HepG2 (cell line): ENCODE measurements around the gene NEURL2. TPM values are rescaled to one million over a fixed set of nuclear protein-coding genes. Genes with fewer than 3 reads are reported as not detected.
A peak's percentile ranks its signal among the peaks of the same experiment; 100 is the strongest.

Source experiments
- HNRNPL ChIP-seq: fragments of 200-400 bp; formaldehyde crosslinking; IDR thresholded peaks from 2 replicates; pipeline ENCODE4 v1.6.1; 2017; ENCODE audit warnings: mild to moderate bottlenecking, low read depth, low read length
- MIER3 ChIP-seq: IDR thresholded peaks from 2 replicates; pipeline ENCODE4 v1.6.1; 2016; ENCODE audit warnings: missing compliant biosample characterization, borderline replicate concordance
- RBFOX2 ChIP-seq: fragments of 200-400 bp; formaldehyde crosslinking; IDR thresholded peaks from 2 replicates; pipeline ENCODE4 v1.6.1; 2017; ENCODE audit warnings: low read depth, mild to moderate bottlenecking, low read length
- RBM39 ChIP-seq: fragments of 200-400 bp; formaldehyde crosslinking; IDR thresholded peaks from one replicate; pipeline ENCODE4 v1.6.1; 2018; ENCODE audit warnings: antibody characterized with exemption, mild to moderate bottlenecking, low read depth, low read length; ENCODE audit not compliant: poor library complexity, severe bottlenecking
- RELA ChIP-seq: sonication (generic); formaldehyde crosslinking; IDR thresholded peaks from 2 replicates; pipeline ENCODE4 v1.4.0; 2020; ENCODE audit warnings: missing genetic modification reagents
- SIN3A ChIP-seq: IDR thresholded peaks from 2 replicates; pipeline ENCODE4 v1.6.1; 2011; ENCODE audit warnings: low read depth, mild to moderate bottlenecking, control low read depth, low read length, borderline replicate concordance
- SNRNP70 ChIP-seq: fragments of 200-400 bp; formaldehyde crosslinking; IDR thresholded peaks from 2 replicates; pipeline ENCODE4 v1.6.1; 2017; ENCODE audit warnings: mild to moderate bottlenecking, low read depth, low read length, moderate library complexity
- STAG1 ChIP-seq: sonication (generic); formaldehyde crosslinking; IDR thresholded peaks from 2 replicates; pipeline ENCODE4 v1.4.0; 2020; ENCODE audit warnings: missing genetic modification reagents
- ZBTB25 ChIP-seq: IDR thresholded peaks from 2 replicates; pipeline ENCODE4 v1.6.1; 2018; ENCODE audit warnings: missing genetic modification reagents
- ZFAT ChIP-seq: sonication (generic); formaldehyde crosslinking; conservative IDR thresholded peaks from 2 replicates; pipeline ENCODE4 v1.8.1; 2023; ENCODE audit warnings: missing genetic modification reagents, inconsistent platforms
- ZNF510 ChIP-seq: sonication (generic); formaldehyde crosslinking; IDR thresholded peaks from 2 replicates; pipeline ENCODE4 v1.4.0; 2020; ENCODE audit warnings: low read depth, mild to moderate bottlenecking, missing genetic modification reagents
- ZNF768 ChIP-seq: sonication (generic); formaldehyde crosslinking; IDR thresholded peaks from 2 replicates; pipeline ENCODE4 v1.4.0; 2020; ENCODE audit warnings: missing genetic modification reagents
- polyA plus RNA-seq, 8 experiments: library from polyadenylated mRNA; depleted of rRNA in 3 of 8; stranded (reverse) in 7 of 8; unstranded in 1 of 8; fragments of >200 nt; fragmentation: Illumina TruSeq in 4 of 8; extraction: Trizol in 4 of 8; gene quantifications; 2 replicates each; pipeline versions ENCODE4 v1.2.1 to v1.2.3, GENCODE V29; 2011 to 2016; ENCODE audit warnings: low read depth in 4 of 8, missing spikeins in 1 of 8, mixed read lengths in 1 of 8; ENCODE audit not compliant: insufficient read depth in 1 of 8
- total RNA-seq, 5 experiments: library from RNA; depleted of rRNA; stranded (reverse); fragments of >200 nt; fragmentation: Illumina TruSeq; extraction: Trizol; gene quantifications; 2 replicates each; pipeline ENCODE4 v1.2.3, GENCODE V29; 2016; ENCODE audit warnings: low read depth in 1 of 5
- TF ChIP-seq, protein P1 (sequence below): sonication (generic); formaldehyde crosslinking; IDR thresholded peaks from 2 replicates; pipeline ENCODE4 v1.4.0; 2020; ENCODE audit warnings: mild to moderate bottlenecking, missing genetic modification reagents

NEURL2 gene
- total and polyA plus RNA-seq, 2 of the 13 experiments (the other 11 are each of a cell fraction or from before 2014, with no cell fraction given): 7.2 to 9.7 TPM

DNA sequence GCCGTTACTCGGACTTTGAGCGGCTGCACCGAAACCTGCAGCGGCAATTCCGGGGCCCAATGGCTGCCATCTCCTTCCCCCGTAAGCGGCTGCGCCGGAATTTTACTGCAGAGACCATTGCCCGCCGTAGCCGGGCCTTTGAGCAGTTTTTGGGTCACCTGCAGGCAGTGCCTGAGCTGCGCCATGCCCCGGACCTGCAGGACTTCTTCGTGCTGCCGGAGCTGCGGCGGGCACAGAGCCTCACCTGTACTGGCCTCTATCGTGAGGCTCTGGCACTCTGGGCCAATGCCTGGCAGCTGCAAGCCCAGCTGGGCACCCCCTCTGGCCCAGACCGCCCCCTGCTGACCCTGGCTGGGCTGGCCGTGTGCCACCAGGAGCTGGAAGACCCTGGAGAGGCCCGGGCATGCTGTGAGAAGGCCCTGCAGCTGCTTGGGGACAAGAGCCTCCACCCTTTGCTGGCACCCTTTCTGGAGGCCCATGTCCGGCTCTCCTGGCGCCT lies 50.3 kb downstream of the NEURL2 start (continued):
- TF ChIP-seq ZBTB25 (no peak), RBFOX2 (peak; percentile 63), SNRNP70 (no peak), ZNF768 (CRISPR knock-in tag) (peak; percentile 23; the same call in 1 of the 2 replicates), ZFAT (CRISPR knock-in tag) (no peak), STAG1 (CRISPR knock-in tag) (0 out of 2 replicates have a peak, but pooled peaks have one; percentile 6), ZNF510 (no peak), MIER3 (CRISPR knock-in tag) (no peak), RBM39 (no peak), HNRNPL (peak; percentile 65; the same call in 1 of the 2 replicates), SIN3A (no peak), RELA (CRISPR knock-in tag) (no peak)
- TF ChIP-seq, protein P1, sequence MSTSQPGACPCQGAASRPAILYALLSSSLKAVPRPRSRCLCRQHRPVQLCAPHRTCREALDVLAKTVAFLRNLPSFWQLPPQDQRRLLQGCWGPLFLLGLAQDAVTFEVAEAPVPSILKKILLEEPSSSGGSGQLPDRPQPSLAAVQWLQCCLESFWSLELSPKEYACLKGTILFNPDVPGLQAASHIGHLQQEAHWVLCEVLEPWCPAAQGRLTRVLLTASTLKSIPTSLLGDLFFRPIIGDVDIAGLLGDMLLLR (CRISPR knock-in tag): no peak

Other genes starting within 250 kb of the NEURL2 start
- gene WFDC11, start 221.0 kb downstream of the NEURL2 start, total RNA-seq (2016; rRNA removed; fragmentation: Illumina TruSeq; extraction: Trizol): not detected in 2 replicates
- not detected in 2 replicates for gene WFDC11, start 221.0 kb downstream of the NEURL2 start, polyA plus RNA-seq (2011; rRNA removed)
- gene WFDC13, start 189.2 kb downstream of the NEURL2 start, total RNA-seq (2016; rRNA removed; fragmentation: Illumina TruSeq; extraction: Trizol): not detected in 2 replicates
- not detected in 2 replicates for gene WFDC13, start 189.2 kb downstream of the NEURL2 start, polyA plus RNA-seq (2011; rRNA removed)
- gene WFDC10B, start 186.2 kb downstream of the NEURL2 start, total RNA-seq (2016; rRNA removed; fragmentation: Illumina TruSeq; extraction: Trizol): not detected in 2 replicates
- gene WFDC10B, start 186.2 kb downstream of the NEURL2 start, polyA plus RNA-seq (2011; rRNA removed): 0.24 TPM in 1 of 2 replicates, not detected in the other
- not detected in 2 replicates for gene SPINT4, start 168.9 kb downstream of the NEURL2 start, total RNA-seq (2016; rRNA removed; fragmentation: Illumina TruSeq; extraction: Trizol)
- not detected in 2 replicates for gene SPINT4, start 168.9 kb downstream of the NEURL2 start, polyA plus RNA-seq (2011; rRNA removed)
- 0.40 and 0.58 TPM in 2 replicates for gene WFDC3, start 99.3 kb downstream of the NEURL2 start, total RNA-seq (2016; rRNA removed; fragmentation: Illumina TruSeq; extraction: Trizol)
- 0.33 TPM in 1 of 2 replicates, not detected in the other for gene WFDC3, start 99.3 kb downstream of the NEURL2 start, polyA plus RNA-seq (2011; rRNA removed)
- 23.2 and 40.1 TPM in 2 replicates for gene DNTTIP1, start 99.3 kb downstream of the NEURL2 start, total RNA-seq (2016; rRNA removed; fragmentation: Illumina TruSeq; extraction: Trizol)
- 56.7 and 56.8 TPM in 2 replicates for gene DNTTIP1, start 99.3 kb downstream of the NEURL2 start, polyA plus RNA-seq (2011; rRNA removed)
- gene UBE2C, start 78.6 kb downstream of the NEURL2 start, total RNA-seq (2016; rRNA removed; fragmentation: Illumina TruSeq; extraction: Trizol): 123 and 139 TPM in 2 replicates
- 58.6 and 100 TPM in 2 replicates for gene UBE2C, start 78.6 kb downstream of the NEURL2 start, polyA plus RNA-seq (2011; rRNA removed)
- 4.7 and 7.1 TPM in 2 replicates for gene TNNC2, start 63.9 kb downstream of the NEURL2 start, total RNA-seq (2016; rRNA removed; fragmentation: Illumina TruSeq; extraction: Trizol)
- gene TNNC2, start 63.9 kb downstream of the NEURL2 start, polyA plus RNA-seq (2011; rRNA removed): 1.8 and 2.5 TPM in 2 replicates
- gene SNX21, start 57.4 kb downstream of the NEURL2 start, total RNA-seq (2016; rRNA removed; fragmentation: Illumina TruSeq; extraction: Trizol): 9.3 and 12.8 TPM in 2 replicates
- 7.7 and 9.3 TPM in 2 replicates for gene SNX21, start 57.4 kb downstream of the NEURL2 start, polyA plus RNA-seq (2011; rRNA removed)
- gene ACOT8, start 33.8 kb downstream of the NEURL2 start, total RNA-seq (2016; rRNA removed; fragmentation: Illumina TruSeq; extraction: Trizol): 31.4 and 39.1 TPM in 2 replicates
- gene ACOT8, start 33.8 kb downstream of the NEURL2 start, polyA plus RNA-seq (2011; rRNA removed): 45.5 and 54.4 TPM in 2 replicates
- gene ZSWIM3, start 33.6 kb downstream of the NEURL2 start, total RNA-seq (2016; rRNA removed; fragmentation: Illumina TruSeq; extraction: Trizol): 5.8 and 7.3 TPM in 2 replicates
- 5.2 and 7.1 TPM in 2 replicates for gene ZSWIM3, start 33.6 kb downstream of the NEURL2 start, polyA plus RNA-seq (2011; rRNA removed)
- 11.7 and 16.5 TPM in 2 replicates for gene ZSWIM1, start 10.0 kb downstream of the NEURL2 start, total RNA-seq (2016; rRNA removed; fragmentation: Illumina TruSeq; extraction: Trizol)
- 9.0 and 9.5 TPM in 2 replicates for gene ZSWIM1, start 10.0 kb downstream of the NEURL2 start, polyA plus RNA-seq (2011; rRNA removed)
- gene SPATA25, start 3.6 kb downstream of the NEURL2 start, total RNA-seq (2016; rRNA removed; fragmentation: Illumina TruSeq; extraction: Trizol): 3.3 and 7.6 TPM in 2 replicates
- gene SPATA25, start 3.6 kb downstream of the NEURL2 start, polyA plus RNA-seq (2011; rRNA removed): 4.8 and 8.9 TPM in 2 replicates
- gene CTSA, start 127 bp upstream of the NEURL2 start, total RNA-seq (2016; rRNA removed; fragmentation: Illumina TruSeq; extraction: Trizol): 63.8 and 202 TPM in 2 replicates
- gene CTSA, start 127 bp upstream of the NEURL2 start, polyA plus RNA-seq (2011; rRNA removed): 222 and 231 TPM in 2 replicates
- 7.0 and 16.9 TPM in 2 replicates for gene PLTP, start 20.9 kb upstream of the NEURL2 start, total RNA-seq (2016; rRNA removed; fragmentation: Illumina TruSeq; extraction: Trizol)
- gene PLTP, start 20.9 kb upstream of the NEURL2 start, polyA plus RNA-seq (2011; rRNA removed): 28.6 and 30.7 TPM in 2 replicates
- 18.5 and 20.9 TPM in 2 replicates for gene PCIF1, start 43.5 kb upstream of the NEURL2 start, total RNA-seq (2016; rRNA removed; fragmentation: Illumina TruSeq; extraction: Trizol)
- 21.6 and 24.4 TPM in 2 replicates for gene PCIF1, start 43.5 kb upstream of the NEURL2 start, polyA plus RNA-seq (2011; rRNA removed)
- 6.0 and 13.7 TPM in 2 replicates for gene ZNF335, start 81.0 kb upstream of the NEURL2 start, total RNA-seq (2016; rRNA removed; fragmentation: Illumina TruSeq; extraction: Trizol)
- gene ZNF335, start 81.0 kb upstream of the NEURL2 start, polyA plus RNA-seq (2011; rRNA removed): 9.7 and 12.3 TPM in 2 replicates
- gene MMP9, start 117.7 kb upstream of the NEURL2 start, total RNA-seq (2016; rRNA removed; fragmentation: Illumina TruSeq; extraction: Trizol): not detected in 2 replicates
- 0.03 TPM in 1 of 2 replicates, not detected in the other for gene MMP9, start 117.7 kb upstream of the NEURL2 start, polyA plus RNA-seq (2011; rRNA removed)
- gene SLC12A5, start 138.0 kb upstream of the NEURL2 start, total RNA-seq (2016; rRNA removed; fragmentation: Illumina TruSeq; extraction: Trizol): 5.3 and 5.4 TPM in 2 replicates
- 4.3 and 5.6 TPM in 2 replicates for gene SLC12A5, start 138.0 kb upstream of the NEURL2 start, polyA plus RNA-seq (2011; rRNA removed)
- 28.4 and 37.7 TPM in 2 replicates for gene NCOA5, start 198.8 kb upstream of the NEURL2 start, total RNA-seq (2016; rRNA removed; fragmentation: Illumina TruSeq; extraction: Trizol)
- 16.5 and 17.5 TPM in 2 replicates for gene NCOA5, start 198.8 kb upstream of the NEURL2 start, polyA plus RNA-seq (2011; rRNA removed)
- 2.2 and 4.6 TPM in 2 replicates for gene CD40, start 227.1 kb upstream of the NEURL2 start, total RNA-seq (2016; rRNA removed; fragmentation: Illumina TruSeq; extraction: Trizol)
- 13.4 TPM in 2 replicates for gene CD40, start 227.1 kb upstream of the NEURL2 start, polyA plus RNA-seq (2011; rRNA removed)